Sigmoid colon (tissue), 4 donors: ENCODE results near the gene NPAS2.

Experiments
- POLR2A ChIP-seq, 2 donors: fragments of 450-650 bp; IDR thresholded peaks; one replicate each; pipeline ENCODE4 v1.6.1; 2016; ENCODE audit warnings: antibody characterized with exemption in 2 of 2, mild to moderate bottlenecking in 2 of 2, moderate library complexity in 2 of 2
- POLR2AphosphoS5 ChIP-seq, 4 donors: sonication (generic); formaldehyde crosslinking; IDR thresholded peaks; one replicate each; pipeline ENCODE4 v1.6.1; 2017; ENCODE audit warnings: antibody characterized with exemption in 4 of 4
- TF ChIP-seq, protein P1 (sequence below), 4 experiments: fragments of 450-650 bp in 3 of 4; fragments of 200-600 bp in 1 of 4; IDR thresholded peaks; one replicate each; pipeline ENCODE4 v1.5.1; 2016 to 2019; ENCODE audit warnings: antibody characterized with exemption in 4 of 4, mild to moderate bottlenecking in 3 of 4, moderate library complexity in 2 of 4

GRCh38 chr2:100967716-100968115, 147.8 kb downstream of the NPAS2 start:
- TF ChIP-seq, protein P1, sequence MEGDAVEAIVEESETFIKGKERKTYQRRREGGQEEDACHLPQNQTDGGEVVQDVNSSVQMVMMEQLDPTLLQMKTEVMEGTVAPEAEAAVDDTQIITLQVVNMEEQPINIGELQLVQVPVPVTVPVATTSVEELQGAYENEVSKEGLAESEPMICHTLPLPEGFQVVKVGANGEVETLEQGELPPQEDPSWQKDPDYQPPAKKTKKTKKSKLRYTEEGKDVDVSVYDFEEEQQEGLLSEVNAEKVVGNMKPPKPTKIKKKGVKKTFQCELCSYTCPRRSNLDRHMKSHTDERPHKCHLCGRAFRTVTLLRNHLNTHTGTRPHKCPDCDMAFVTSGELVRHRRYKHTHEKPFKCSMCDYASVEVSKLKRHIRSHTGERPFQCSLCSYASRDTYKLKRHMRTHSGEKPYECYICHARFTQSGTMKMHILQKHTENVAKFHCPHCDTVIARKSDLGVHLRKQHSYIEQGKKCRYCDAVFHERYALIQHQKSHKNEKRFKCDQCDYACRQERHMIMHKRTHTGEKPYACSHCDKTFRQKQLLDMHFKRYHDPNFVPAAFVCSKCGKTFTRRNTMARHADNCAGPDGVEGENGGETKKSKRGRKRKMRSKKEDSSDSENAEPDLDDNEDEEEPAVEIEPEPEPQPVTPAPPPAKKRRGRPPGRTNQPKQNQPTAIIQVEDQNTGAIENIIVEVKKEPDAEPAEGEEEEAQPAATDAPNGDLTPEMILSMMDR (IDR thresholded peaks at IDR 0.05): no peak
- TF ChIP-seq POLR2A (IDR thresholded peaks at IDR 0.05): no peak
- TF ChIP-seq POLR2AphosphoS5 (IDR thresholded peaks at IDR 0.05): no peak
